K562 (cell line): Measurements from ENCODE around the gene ASCL3. TPM values are rescaled to one million over a fixed set of nuclear protein-coding genes. Genes with fewer than 3 reads are reported as not detected.
A peak's percentile ranks its signal among the peaks of the same experiment; 100 is the strongest.

Source experiments
- ATAC-seq: fragments of 200-7000 bp; cut with Tn5 transposase; 3 replicates; pipeline ENCODE4 v1.9.1; 2020; ENCODE audit warnings: moderate library complexity
- BruUV-seq: library from RNA; stranded (reverse); fragments of 400-500 nt; replicated peaks from 2 replicates; lab custom pipeline; 2021; lab: Mats Ljungman, UMichigan
- CTCF ChIA-PET: fragments of 300-600 bp; formaldehyde crosslinking; extraction: SDS; loops from one replicate; lab custom pipeline; 2021; ENCODE audit warnings: low intra/inter-chr PET ratio; lab: Yijun Ruan, JAX
- POLR2A ChIA-PET: fragments of 300-600, 350-650 bp; sonication (Branson Sonifier 250); formaldehyde crosslinking; extraction: SDS; loops from one replicate; lab custom pipeline; 2021; ENCODE audit warnings: antibody characterized with exemption, inconsistent platforms; lab: Yijun Ruan, JAX
- DNase-seq, 4 experiments: peaks; one replicate each; pipeline versions ENCODE4 v3.0.0 to v3.0.0-alpha.2; 2011 to 2018; ENCODE audit warnings: low spot score in 3 of 4, mixed read lengths in 3 of 4; ENCODE audit errors: extremely low read depth in 1 of 4
- FAIRE-seq: peaks from 2 replicates; lab custom pipeline; 2011; peaks lifted over from hg19 to GRCh38; lab: Jason Lieb, UNC
- H2AFZ ChIP-seq: 2 replicates; pipeline ENCODE4 v1.6.0; 2011; ENCODE audit warnings: low read depth, low read length, control low read depth, inconsistent platforms
- H3K27ac ChIP-seq: fragments of 200-600 bp; 3 replicates; pipeline ENCODE4 v1.8.0; 2011; ENCODE audit warnings: low read depth, mild to moderate bottlenecking, control low read depth, inconsistent platforms, low read length, moderate library complexity, mixed read lengths; ENCODE audit errors: extremely low read depth
- H3K27me3 ChIP-seq, 2 experiments: fragments of 300-600 bp in 1 of 2; 2 replicates in 1 of 2; 3 replicates in 1 of 2; pipeline versions ENCODE4 v1.6.0 to v1.8.0; 2011; ENCODE audit warnings: inconsistent platforms in 2 of 2, low read length in 2 of 2, mild to moderate bottlenecking in 1 of 2, mixed read lengths in 1 of 2, moderate library complexity in 1 of 2; ENCODE audit not compliant: control insufficient read depth in 2 of 2, insufficient read depth in 2 of 2
- H3K36me3 ChIP-seq: fragments of 300-600 bp; 3 replicates; pipeline ENCODE4 v1.8.0; 2011; ENCODE audit warnings: mild to moderate bottlenecking, low read length, inconsistent platforms; ENCODE audit not compliant: control insufficient read depth, insufficient read depth
- H3K4me1 ChIP-seq, 2 experiments: fragments of 200-600 bp in 1 of 2; replicated peaks in 1 of 2; 2 replicates in 1 of 2; 3 replicates in 1 of 2; pipeline versions ENCODE4 v1.5.1 to v1.8.0; 2011; ENCODE audit warnings: inconsistent platforms in 2 of 2, low read length in 2 of 2, mild to moderate bottlenecking in 1 of 2, mixed read lengths in 1 of 2, moderate library complexity in 1 of 2; ENCODE audit not compliant: control insufficient read depth in 2 of 2, insufficient read depth in 2 of 2
- H3K4me2 ChIP-seq: 2 replicates; pipeline ENCODE4 v1.6.1; 2011; ENCODE audit warnings: low read length, control low read depth, inconsistent platforms, mixed read lengths; ENCODE audit not compliant: insufficient read depth
- H3K4me3 ChIP-seq: fragments of 200-600 bp; sonication (generic), shearing (Covaris generic); 2 replicates; pipeline ENCODE4 v1.5.1; 2016; ENCODE audit warnings: control low read depth, inconsistent platforms
- H3K79me2 ChIP-seq: fragments of 200-600 bp; 3 replicates; pipeline ENCODE4 v1.8.0; 2011; ENCODE audit warnings: low read length, inconsistent platforms; ENCODE audit not compliant: control insufficient read depth, insufficient read depth
- H3K9ac ChIP-seq, 2 experiments: 2 replicates each; pipeline versions ENCODE4 v1.6.0 to v1.6.1; 2011; ENCODE audit warnings: low read depth in 2 of 2, low read length in 2 of 2, control low read depth in 1 of 2, inconsistent platforms in 1 of 2, mild to moderate bottlenecking in 1 of 2, mixed read lengths in 1 of 2; ENCODE audit not compliant: insufficient read depth in 1 of 2
- H3K9me1 ChIP-seq: one replicate; pipeline ENCODE4 v1.6.0; 2011; ENCODE audit warnings: inconsistent platforms, mild to moderate bottlenecking, low read length, moderate library complexity; ENCODE audit not compliant: control insufficient read depth, insufficient read depth
- H3K9me3 ChIP-seq: replicated peaks from 2 replicates; pipeline ENCODE4 v1.5.1; 2011; ENCODE audit warnings: low read depth, low read length, inconsistent platforms; ENCODE audit not compliant: control insufficient read depth, insufficient read depth
- H4K20me1 ChIP-seq: replicated peaks from 2 replicates; pipeline ENCODE4 v1.6.1; 2011; ENCODE audit warnings: low read length, inconsistent platforms, mixed read lengths; ENCODE audit not compliant: control insufficient read depth, insufficient read depth
- ATF1 ChIP-seq, 2 experiments: fragments of 450-650 bp in 1 of 2; IDR thresholded peaks; 2 replicates each; pipeline ENCODE4 v1.6.1; 2016; ENCODE audit warnings: missing compliant biosample characterization in 1 of 2, missing genetic modification characterization in 1 of 2
- DDX20 ChIP-seq: fragments of 450-650 bp; IDR thresholded peaks from 2 replicates; pipeline ENCODE4 v1.6.1; 2016; ENCODE audit warnings: missing genetic modification characterization, low read depth, mild to moderate bottlenecking, missing compliant biosample characterization, moderate library complexity
- FOXJ2 ChIP-seq: fragments of 200-800 bp; sonication (Bioruptor generic); IDR thresholded peaks from 2 replicates; pipeline ENCODE4 v1.6.1; 2016; ENCODE audit warnings: missing genetic modification characterization, missing compliant biosample characterization
- GTF2F1 ChIP-seq: IDR thresholded peaks from 2 replicates; pipeline ENCODE4 v1.6.1; 2011; ENCODE audit warnings: low read depth, low read length, improper control_type of control experiment
- MAZ ChIP-seq, 2 experiments: fragments of 450-650 bp in 1 of 2; sonication (generic) in 1 of 2; formaldehyde crosslinking; IDR thresholded peaks in 1 of 2; conservative IDR thresholded peaks in 1 of 2; 2 replicates each; pipeline versions ENCODE4 v1.4.0 to v1.5.0; 2020; ENCODE audit warnings: mild to moderate bottlenecking in 1 of 2, missing genetic modification reagents in 1 of 2
- MCM2 ChIP-seq: fragments of 450-650 bp; IDR thresholded peaks from 2 replicates; pipeline ENCODE4 v1.6.1; 2017; ENCODE audit warnings: low read depth, mild to moderate bottlenecking
- NR2C2 ChIP-seq, 2 experiments: fragments of 200-800 bp in 1 of 2; sonication (Bioruptor generic) in 1 of 2; sonication (generic) in 1 of 2; formaldehyde crosslinking in 1 of 2; IDR thresholded peaks; 2 replicates each; pipeline versions ENCODE4 v1.6.1 to v1.8.0; 2016 to 2022; ENCODE audit warnings: mild to moderate bottlenecking in 1 of 2, missing compliant biosample characterization in 1 of 2, missing genetic modification characterization in 1 of 2, missing genetic modification reagents in 1 of 2
- PML ChIP-seq: IDR thresholded peaks from 2 replicates; pipeline ENCODE4 v1.6.1; 2012; ENCODE audit warnings: low read length, inconsistent platforms
- POLR2H ChIP-seq: IDR thresholded peaks from 2 replicates; pipeline ENCODE4 v1.6.1; 2016; ENCODE audit warnings: missing genetic modification characterization, low read depth, mild to moderate bottlenecking, control low read depth, missing compliant biosample characterization, moderate library complexity
- PTRF ChIP-seq: fragments of 450-650 bp; IDR thresholded peaks from 2 replicates; pipeline ENCODE4 v1.6.1; 2016; ENCODE audit warnings: mild to moderate bottlenecking, missing genetic modification characterization, missing compliant biosample characterization
- TAF15 ChIP-seq: fragments of 200-400 bp; formaldehyde crosslinking; IDR thresholded peaks from 2 replicates; pipeline ENCODE4 v1.6.1; 2017; ENCODE audit warnings: mild to moderate bottlenecking, low read depth, low read length, moderate library complexity
- ZNF24 ChIP-seq: fragments of 450-650 bp; IDR thresholded peaks from 2 replicates; pipeline ENCODE4 v1.6.1; 2016
- WGBS: fragments of 100-300 bp; shearing (Covaris generic); methylation state at CpG from one replicate; pipeline ENCODE4 v1.1.6; 2016; ENCODE audit warnings: low coverage, mixed read lengths; ENCODE audit not compliant: insufficient coverage; ENCODE audit errors: missing lambda C conversion rate; 5-methylcytosine and 5-hydroxymethylcytosine counted together
- in situ Hi-C: fragments of 300-500 bp; cut with MboI; formaldehyde crosslinking; loops from 4 replicates; pipeline ENCODE4 v1.15.0; 2018; ENCODE audit warnings: inconsistent platforms, mixed read lengths
- intact Hi-C: fragments of 100-400 bp; cut with micrococcal nuclease; formaldehyde crosslinking; loops from 2 replicates; pipeline ENCODE4 v1.14.2; 2022
- polyA plus RNA-seq, 8 experiments: library from polyadenylated mRNA; depleted of rRNA in 4 of 8; stranded (reverse) in 5 of 8; unstranded in 3 of 8; fragments of >200 nt; fragmentation: Nextera tagmentation in 2 of 8; fragmentation: Illumina TruSeq in 1 of 8; extraction: Ambion mirVana in 2 of 8; extraction: Trizol in 1 of 8; gene quantifications; 2 replicates each; pipeline versions ENCODE4 v1.2.1 to v1.2.3, GENCODE V29; 2011 to 2014; ENCODE audit warnings: inconsistent platforms in 1 of 8, missing spikeins in 1 of 8
- total RNA-seq, 7 experiments: library from RNA; depleted of rRNA in 6 of 7; stranded (reverse); fragments of >200 nt in 6 of 7; fragmentation: Illumina TruSeq in 2 of 7; extraction: Trizol in 2 of 7; gene quantifications; 2 replicates each; pipeline versions ENCODE4 v1.2.1 to v1.2.3, GENCODE V29; 2011 to 2021; ENCODE audit warnings: low replicate concordance in 1 of 7
- TF ChIP-seq, protein P1 (sequence below), 2 experiments: fragments of 450-650 bp; IDR thresholded peaks; 2 replicates each; pipeline ENCODE4 v1.6.1; 2016
- TF ChIP-seq, protein P2 (sequence below): sonication (generic); formaldehyde crosslinking; IDR thresholded peaks from 2 replicates; pipeline ENCODE4 v1.8.0; 2022; ENCODE audit warnings: mild to moderate bottlenecking, missing genetic modification reagents
- TF ChIP-seq, protein P3 (sequence below), 2 experiments: fragments of 450-650 bp in 1 of 2; IDR thresholded peaks; 2 replicates each; pipeline ENCODE4 v1.6.1; 2011 to 2017; ENCODE audit warnings: low read depth in 2 of 2, antibody characterized with exemption in 1 of 2, borderline replicate concordance in 1 of 2, low read length in 1 of 2, mild to moderate bottlenecking in 1 of 2, mixed read lengths in 1 of 2; ENCODE audit not compliant: control insufficient read depth in 1 of 2

Gene ASCL3
- total and polyA plus RNA-seq, 9 of the 15 experiments (the other 6 are each of a cell fraction or from before 2014, with no cell fraction given) = not detected

DNA sequence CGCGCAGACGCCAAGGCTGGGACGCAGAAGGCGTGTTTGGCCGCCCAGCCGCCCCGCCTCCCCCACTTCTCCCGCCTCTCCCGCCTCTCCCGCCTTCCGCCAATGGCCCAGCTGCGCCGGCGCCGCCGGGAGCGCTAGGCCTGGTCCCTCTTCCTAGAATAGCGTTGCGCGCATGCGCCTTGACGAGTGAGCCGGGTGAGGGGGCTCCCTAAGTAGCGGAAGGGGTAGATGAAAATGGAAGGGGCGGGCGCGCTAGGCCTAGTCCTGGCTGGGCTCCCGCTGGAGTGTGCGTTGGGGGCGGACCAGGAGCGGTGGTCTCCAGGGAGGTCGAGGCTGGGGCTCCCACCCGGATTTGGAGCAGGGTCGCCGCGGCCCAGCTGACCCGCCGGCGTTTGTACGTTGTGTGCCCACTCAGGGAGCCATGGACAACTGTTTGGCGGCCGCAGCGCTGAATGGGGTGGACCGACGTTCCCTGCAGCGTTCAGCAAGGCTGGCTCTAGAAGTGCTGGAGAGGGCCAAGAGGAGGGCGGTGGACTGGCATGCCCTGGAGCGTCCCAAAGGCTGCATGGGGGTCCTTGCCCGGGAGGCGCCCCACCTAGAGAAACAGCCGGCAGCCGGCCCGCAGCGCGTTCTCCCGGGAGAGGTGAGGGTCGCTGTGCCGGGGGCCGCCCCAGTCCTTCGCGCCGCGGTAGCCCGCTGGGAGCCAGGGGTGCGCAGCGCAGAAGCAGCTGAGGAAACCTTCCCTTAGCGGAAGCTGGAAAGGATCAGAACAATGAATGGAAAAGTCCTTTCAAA lies 31.6 kb downstream of the ASCL3 start, which contains the start of gene AKIP1:
AKIP1 (plus strand) TSS at position 161 of the 795 bp plus-strand sequence; CDS start at position 422, 261 bp downstream.
- peak within 1 kb of the TSS; percentile 92 for H3K4me2 ChIP-seq
- peak; percentile 95 to 97 (median 97) for DNase-seq
- H2AFZ ChIP-seq = peak within 1 kb of the TSS; percentile 97
- no peaks in the 10 kb centered on the region; the same call in 1 of the 2 replicates for H3K9me3 ChIP-seq
- H3K4me1 ChIP-seq = peaks cover 15 to 29% of the 10 kb centered on the region in 2 experiments
- H3K4me3 ChIP-seq = peak within 1 kb of the TSS; percentile 94
- peak; percentile 89 for FAIRE-seq
- in situ Hi-C loops (no loop called here), intact Hi-C loops (loop anchor here (5.0 kb wide), 2 partner anchors 151 to 226 kb away; no protein-coding TSS in a partner anchor)
- TSS peak; percentile 73 for BruUV-seq
- H3K9ac ChIP-seq = peak within 1 kb of the TSS; percentile 81 to 90
- POLR2A ChIA-PET = interaction anchor here (0.6 to 1.7 kb wide), 5 partner anchors 13 to 1377 kb away, joined by 3 to 4 read pairs (median 3); no protein-coding TSS in a partner anchor
- no peaks in the 10 kb centered on the region for H4K20me1 ChIP-seq
- H3K9me1 ChIP-seq = no peaks in the 10 kb centered on the region
- no peaks in the 10 kb centered on the region for H3K27me3 ChIP-seq
- under 1% methylated on average over 57 of the region's 68 CpGs for WGBS
- H3K27ac ChIP-seq = peak within 1 kb of the TSS; percentile 79
- CTCF ChIA-PET = no interaction called here
- H3K79me2 ChIP-seq = peaks cover 19% of the 10 kb centered on the region
- peak; percentile 95 for ATAC-seq
- peaks cover 12% of the 10 kb centered on the region for H3K36me3 ChIP-seq
- no peak for TF ChIP-seq PTRF (tag)
- TF ChIP-seq ZNF24 = no peak
- peak; percentile 28 to 61; a peak in 2 of 4 replicates for TF ChIP-seq MAZ (CRISPR knock-in tag; conservative IDR thresholded peaks at IDR 0.05 in 1 of 2, IDR thresholded peaks at IDR 0.05 in 1 of 2)
- TF ChIP-seq, protein P1, sequence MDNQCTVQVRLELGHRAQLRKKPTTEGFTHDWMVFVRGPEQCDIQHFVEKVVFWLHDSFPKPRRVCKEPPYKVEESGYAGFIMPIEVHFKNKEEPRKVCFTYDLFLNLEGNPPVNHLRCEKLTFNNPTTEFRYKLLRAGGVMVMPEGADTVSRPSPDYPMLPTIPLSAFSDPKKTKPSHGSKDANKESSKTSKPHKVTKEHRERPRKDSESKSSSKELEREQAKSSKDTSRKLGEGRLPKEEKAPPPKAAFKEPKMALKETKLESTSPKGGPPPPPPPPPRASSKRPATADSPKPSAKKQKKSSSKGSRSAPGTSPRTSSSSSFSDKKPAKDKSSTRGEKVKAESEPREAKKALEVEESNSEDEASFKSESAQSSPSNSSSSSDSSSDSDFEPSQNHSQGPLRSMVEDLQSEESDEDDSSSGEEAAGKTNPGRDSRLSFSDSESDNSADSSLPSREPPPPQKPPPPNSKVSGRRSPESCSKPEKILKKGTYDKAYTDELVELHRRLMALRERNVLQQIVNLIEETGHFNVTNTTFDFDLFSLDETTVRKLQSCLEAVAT (IDR thresholded peaks at IDR 0.05) = no peak
- no peak for TF ChIP-seq NR2C2 (CRISPR knock-in tag; IDR thresholded peaks at IDR 0.05)
- peak; percentile 63 for TF ChIP-seq NR2C2 (tag; IDR thresholded peaks at IDR 0.05)
- TF ChIP-seq, protein P2, sequence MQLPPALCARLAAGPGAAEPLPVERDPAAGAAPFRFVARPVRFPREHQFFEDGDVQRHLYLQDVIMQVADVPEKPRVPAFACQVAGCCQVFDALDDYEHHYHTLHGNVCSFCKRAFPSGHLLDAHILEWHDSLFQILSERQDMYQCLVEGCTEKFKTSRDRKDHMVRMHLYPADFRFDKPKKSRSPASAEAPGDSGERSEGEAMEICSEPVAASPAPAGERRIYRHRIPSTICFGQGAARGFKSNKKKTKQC = peak; percentile 72
- TF ChIP-seq POLR2H (tag) = no peak
- no peak for TF ChIP-seq FOXJ2
- no peak for TF ChIP-seq PML
- TF ChIP-seq MCM2 = no peak
- TF ChIP-seq, protein P3, sequence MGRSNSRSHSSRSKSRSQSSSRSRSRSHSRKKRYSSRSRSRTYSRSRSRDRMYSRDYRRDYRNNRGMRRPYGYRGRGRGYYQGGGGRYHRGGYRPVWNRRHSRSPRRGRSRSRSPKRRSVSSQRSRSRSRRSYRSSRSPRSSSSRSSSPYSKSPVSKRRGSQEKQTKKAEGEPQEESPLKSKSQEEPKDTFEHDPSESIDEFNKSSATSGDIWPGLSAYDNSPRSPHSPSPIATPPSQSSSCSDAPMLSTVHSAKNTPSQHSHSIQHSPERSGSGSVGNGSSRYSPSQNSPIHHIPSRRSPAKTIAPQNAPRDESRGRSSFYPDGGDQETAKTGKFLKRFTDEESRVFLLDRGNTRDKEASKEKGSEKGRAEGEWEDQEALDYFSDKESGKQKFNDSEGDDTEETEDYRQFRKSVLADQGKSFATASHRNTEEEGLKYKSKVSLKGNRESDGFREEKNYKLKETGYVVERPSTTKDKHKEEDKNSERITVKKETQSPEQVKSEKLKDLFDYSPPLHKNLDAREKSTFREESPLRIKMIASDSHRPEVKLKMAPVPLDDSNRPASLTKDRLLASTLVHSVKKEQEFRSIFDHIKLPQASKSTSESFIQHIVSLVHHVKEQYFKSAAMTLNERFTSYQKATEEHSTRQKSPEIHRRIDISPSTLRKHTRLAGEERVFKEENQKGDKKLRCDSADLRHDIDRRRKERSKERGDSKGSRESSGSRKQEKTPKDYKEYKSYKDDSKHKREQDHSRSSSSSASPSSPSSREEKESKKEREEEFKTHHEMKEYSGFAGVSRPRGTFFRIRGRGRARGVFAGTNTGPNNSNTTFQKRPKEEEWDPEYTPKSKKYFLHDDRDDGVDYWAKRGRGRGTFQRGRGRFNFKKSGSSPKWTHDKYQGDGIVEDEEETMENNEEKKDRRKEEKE (IDR thresholded peaks at IDR 0.05; ENCODE audit: borderline replicate concordance in 1 of 2, control insufficient read depth in 1 of 2, low read depth in 2 of 2, low read length in 1 of 2) = no peak
- no peak for TF ChIP-seq GTF2F1
- no peak for TF ChIP-seq DDX20 (tag)
- TF ChIP-seq TAF15 = no peak
- TF ChIP-seq ATF1 (CRISPR knock-in tag; IDR thresholded peaks at IDR 0.05) = no peak
- peak; percentile 44 for TF ChIP-seq ATF1 (tag; IDR thresholded peaks at IDR 0.05)
